WTC11 (cell line): ENCODE data around the gene CDH22. TPM values are rescaled to one million over a fixed set of nuclear protein-coding genes. Genes with fewer than 3 reads are reported as not detected.

Source experiments
- ATAC-seq: fragments of 200-7000 bp; cut with Tn5 transposase; 2 replicates; pipeline ENCODE4 v1.10.0; 2021; ENCODE audit warnings: mild to moderate bottlenecking, moderate library complexity
- CTCF ChIA-PET: fragments of 300-600 bp; sonication (Branson Sonifier 250); formaldehyde crosslinking; loops from one replicate; lab custom pipeline; 2021; ENCODE audit warnings: antibody characterized with exemption; lab: Charles Lee
- POLR2A ChIA-PET: fragments of 350-600 bp; sonication (Branson Sonifier 250); formaldehyde crosslinking; loops from one replicate; lab custom pipeline; 2021; ENCODE audit warnings: antibody characterized with exemption; lab: Charles Lee
- DNase-seq: peaks from one replicate; pipeline ENCODE4 v3.0.0; 2021; ENCODE audit warnings: low spot score
- H3K27ac Mint-ChIP-seq: 2 replicates; pipeline ENCODE4 v1.8.0; 2021; ENCODE audit warnings: mixed read lengths
- H3K27me3 Mint-ChIP-seq: 2 replicates; pipeline ENCODE4 v1.8.0; 2021; ENCODE audit warnings: low read depth, mild to moderate bottlenecking, moderate library complexity, mixed read lengths
- H3K36me3 Mint-ChIP-seq: 2 replicates; pipeline ENCODE4 v1.8.0; 2021; ENCODE audit warnings: mixed read lengths
- H3K4me1 Mint-ChIP-seq: 2 replicates; pipeline ENCODE4 v1.8.0; 2022; ENCODE audit warnings: mixed read lengths
- H3K4me3 Mint-ChIP-seq: 2 replicates; pipeline ENCODE4 v1.8.0; 2021; ENCODE audit warnings: mild to moderate bottlenecking, moderate library complexity, mixed read lengths
- H3K9me3 Mint-ChIP-seq: 2 replicates; pipeline ENCODE4 v1.8.0; 2021; ENCODE audit warnings: mixed read lengths
- ARID4B ChIP-seq: sonication (generic); formaldehyde crosslinking; IDR thresholded peaks from 2 replicates; pipeline ENCODE4 v1.8.0; 2023; ENCODE audit warnings: missing genetic modification reagents, mild to moderate bottlenecking, borderline replicate concordance
- CDX4 ChIP-seq: fragments of 250-450 bp; sonication (Bioruptor Pico); IDR thresholded peaks from 2 replicates; pipeline ENCODE4 v1.9.0; 2021; ENCODE audit warnings: moderate library complexity, mild to moderate bottlenecking, inconsistent platforms, borderline replicate concordance
- CTCF ChIP-seq: fragments of 200-600 bp; IDR thresholded peaks from 2 replicates; pipeline ENCODE4 v1.8.0; 2022; ENCODE audit warnings: antibody characterized with exemption
- JAZF1 ChIP-seq: fragments of 250-450 bp; sonication (Bioruptor Pico); IDR thresholded peaks from 2 replicates; pipeline ENCODE4 v1.9.0; 2021; ENCODE audit warnings: moderate library complexity, mild to moderate bottlenecking, inconsistent platforms
- JUN ChIP-seq: sonication (generic); formaldehyde crosslinking; IDR thresholded peaks from 2 replicates; pipeline ENCODE4 v1.8.0; 2023; ENCODE audit warnings: mild to moderate bottlenecking, missing genetic modification reagents
- KAT7 ChIP-seq: sonication (generic); formaldehyde crosslinking; IDR thresholded peaks from 2 replicates; pipeline ENCODE4 v1.8.1; 2023; ENCODE audit warnings: missing genetic modification reagents, mild to moderate bottlenecking, borderline replicate concordance
- NFATC4 ChIP-seq: fragments of 250-450 bp; sonication (Bioruptor Pico); IDR thresholded peaks from 2 replicates; pipeline ENCODE4 v1.9.0; 2021; ENCODE audit warnings: mild to moderate bottlenecking
- NFYB ChIP-seq: sonication (generic); formaldehyde crosslinking; conservative IDR thresholded peaks from 2 replicates; pipeline ENCODE4 v1.8.0; 2022; ENCODE audit warnings: low read depth, missing genetic modification reagents
- PRDM15 ChIP-seq: sonication (generic); formaldehyde crosslinking; IDR thresholded peaks from 2 replicates; pipeline ENCODE4 v1.8.0; 2022; ENCODE audit warnings: missing genetic modification reagents
- TCF7 ChIP-seq: sonication (generic); formaldehyde crosslinking; IDR thresholded peaks from 2 replicates; pipeline ENCODE4 v1.8.0; 2022; ENCODE audit warnings: mild to moderate bottlenecking, low read depth, missing genetic modification reagents, moderate library complexity
- TEAD4 ChIP-seq: sonication (generic); formaldehyde crosslinking; IDR thresholded peaks from 2 replicates; pipeline ENCODE4 v1.8.0; 2022; ENCODE audit warnings: mild to moderate bottlenecking, missing genetic modification reagents
- USF1 ChIP-seq: sonication (generic); formaldehyde crosslinking; IDR thresholded peaks from 2 replicates; pipeline ENCODE4 v1.8.0; 2022; ENCODE audit warnings: mild to moderate bottlenecking, missing genetic modification reagents
- ZNF232 ChIP-seq: sonication (generic); formaldehyde crosslinking; IDR thresholded peaks from 2 replicates; pipeline ENCODE4 v1.8.0; 2022; ENCODE audit warnings: mild to moderate bottlenecking, missing genetic modification reagents
- ZNF317 ChIP-seq: sonication (generic); formaldehyde crosslinking; IDR thresholded peaks from 2 replicates; pipeline ENCODE4 v1.8.1; 2023; ENCODE audit warnings: low read depth, mild to moderate bottlenecking, moderate library complexity, missing genetic modification reagents, borderline replicate concordance
- ZNF423 ChIP-seq: fragments of 250-450 bp; sonication (Bioruptor Pico); IDR thresholded peaks from 2 replicates; pipeline ENCODE4 v2.1.2; 2022; ENCODE audit warnings: mild to moderate bottlenecking, moderate library complexity
- ZNF671 ChIP-seq: fragments of 250-450 bp; sonication (Bioruptor Pico); IDR thresholded peaks from 2 replicates; pipeline ENCODE4 v1.8.0; 2021; ENCODE audit warnings: mild to moderate bottlenecking
- total RNA-seq: library from RNA; stranded (reverse); gene quantifications from 3 replicates; pipeline ENCODE4 v1.2.3, GENCODE V29; 2021
- TF ChIP-seq, protein P1 (sequence below): fragments of 250-450 bp; sonication (Bioruptor Pico); IDR thresholded peaks from 2 replicates; pipeline ENCODE4 v2.1.2; 2022; ENCODE audit warnings: mild to moderate bottlenecking, moderate library complexity
- TF ChIP-seq, protein P2 (sequence below): sonication (generic); formaldehyde crosslinking; IDR thresholded peaks from 2 replicates; pipeline ENCODE4 v1.8.1; 2023; ENCODE audit warnings: mild to moderate bottlenecking, missing genetic modification reagents, moderate library complexity
- TF ChIP-seq, protein P3 (sequence below): sonication (generic); formaldehyde crosslinking; IDR thresholded peaks from 2 replicates; pipeline ENCODE4 v1.8.1; 2022; ENCODE audit warnings: mild to moderate bottlenecking, missing genetic modification reagents, moderate library complexity, borderline replicate concordance

The CDH22 gene
- total RNA-seq, 1 experiment from 2014 or later, result 0.13 TPM

DNA sequence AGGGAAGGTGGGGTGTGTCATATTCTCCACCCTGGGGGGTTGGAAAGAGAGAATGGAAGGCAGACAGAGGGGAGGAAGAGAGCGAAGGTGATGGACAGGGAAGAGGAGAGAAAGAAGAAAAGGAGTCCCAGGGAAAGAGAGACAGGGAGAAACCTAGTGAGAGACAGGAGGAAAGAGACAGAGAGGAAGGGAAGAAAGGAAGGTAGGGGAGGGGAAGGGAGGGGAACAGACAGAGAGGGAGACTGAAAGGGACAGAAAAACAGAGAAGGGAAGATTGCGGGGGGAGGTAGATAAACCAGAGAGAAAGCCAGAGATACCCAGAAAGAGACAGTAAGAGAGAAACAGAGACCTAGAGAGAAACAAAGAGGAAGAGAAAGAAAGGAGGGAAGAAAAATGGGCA, 88.4 kb downstream of the CDH22 start (continued):
- TF ChIP-seq NFYB, result no peak
- TF ChIP-seq, all 79 proteins: peak for 0

DNA sequence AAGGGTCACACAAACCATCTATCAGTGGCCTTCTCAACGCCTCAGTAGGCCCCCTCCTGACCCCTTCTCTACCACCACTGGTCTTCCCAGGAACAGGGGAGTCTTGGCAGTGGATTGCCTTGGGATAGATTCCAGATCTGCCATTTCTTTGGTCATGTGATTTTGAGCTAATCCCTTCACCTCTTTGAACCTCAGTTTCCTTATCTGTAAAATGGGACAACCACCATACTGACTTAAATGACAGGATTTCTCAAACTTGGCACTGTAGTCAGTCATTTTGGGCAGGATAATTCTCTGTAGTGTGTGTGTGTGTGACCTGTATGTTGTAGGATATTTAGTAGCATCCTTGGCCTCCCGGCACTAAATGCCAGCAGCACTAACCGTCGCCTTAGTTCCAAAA, 89.1 kb downstream of the CDH22 start:
- peaks cover 50% of the 10 kb centered on the region for H3K4me1 Mint-ChIP-seq
- no peaks in the 10 kb centered on the region for H3K27me3 Mint-ChIP-seq
- H3K4me3 Mint-ChIP-seq, result no peak overlapping the region
- no peaks in the 10 kb centered on the region for H3K9me3 Mint-ChIP-seq
- no peak for TF ChIP-seq CDX4
- no peak for TF ChIP-seq ZNF671 (CRISPR knock-in tag)
- no peak for TF ChIP-seq JUN (CRISPR knock-in tag)
- TF ChIP-seq NFATC4 (CRISPR knock-in tag), result no peak
- no peak for TF ChIP-seq ZNF317 (CRISPR knock-in tag)
- TF ChIP-seq ZNF423, result no peak
- no peak for TF ChIP-seq ARID4B (CRISPR knock-in tag)
- TF ChIP-seq PRDM15, result no peak
- TF ChIP-seq CTCF, result no peak
- TF ChIP-seq KAT7 (CRISPR knock-in tag), result no peak
- TF ChIP-seq ZNF232 (CRISPR knock-in tag), result no peak
- TF ChIP-seq JAZF1 (CRISPR knock-in tag), result no peak
- TF ChIP-seq, protein P1, sequence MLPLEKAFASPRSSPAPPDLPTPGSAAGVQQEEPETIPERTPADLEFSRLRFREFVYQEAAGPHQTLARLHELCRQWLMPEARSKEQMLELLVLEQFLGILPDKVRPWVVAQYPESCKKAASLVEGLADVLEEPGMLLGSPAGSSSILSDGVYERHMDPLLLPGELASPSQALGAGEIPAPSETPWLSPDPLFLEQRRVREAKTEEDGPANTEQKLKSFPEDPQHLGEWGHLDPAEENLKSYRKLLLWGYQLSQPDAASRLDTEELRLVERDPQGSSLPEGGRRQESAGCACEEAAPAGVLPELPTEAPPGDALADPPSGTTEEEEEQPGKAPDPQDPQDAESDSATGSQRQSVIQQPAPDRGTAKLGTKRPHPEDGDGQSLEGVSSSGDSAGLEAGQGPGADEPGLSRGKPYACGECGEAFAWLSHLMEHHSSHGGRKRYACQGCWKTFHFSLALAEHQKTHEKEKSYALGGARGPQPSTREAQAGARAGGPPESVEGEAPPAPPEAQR, result no peak
- TF ChIP-seq, protein P2, sequence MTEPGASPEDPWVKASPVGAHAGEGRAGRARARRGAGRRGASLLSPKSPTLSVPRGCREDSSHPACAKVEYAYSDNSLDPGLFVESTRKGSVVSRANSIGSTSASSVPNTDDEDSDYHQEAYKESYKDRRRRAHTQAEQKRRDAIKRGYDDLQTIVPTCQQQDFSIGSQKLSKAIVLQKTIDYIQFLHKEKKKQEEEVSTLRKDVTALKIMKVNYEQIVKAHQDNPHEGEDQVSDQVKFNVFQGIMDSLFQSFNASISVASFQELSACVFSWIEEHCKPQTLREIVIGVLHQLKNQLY, result no peak
- no peak for TF ChIP-seq TEAD4 (CRISPR knock-in tag)
- TF ChIP-seq USF1 (CRISPR knock-in tag), result no peak
- TF ChIP-seq TCF7 (CRISPR knock-in tag), result no peak
- TF ChIP-seq, protein P3, sequence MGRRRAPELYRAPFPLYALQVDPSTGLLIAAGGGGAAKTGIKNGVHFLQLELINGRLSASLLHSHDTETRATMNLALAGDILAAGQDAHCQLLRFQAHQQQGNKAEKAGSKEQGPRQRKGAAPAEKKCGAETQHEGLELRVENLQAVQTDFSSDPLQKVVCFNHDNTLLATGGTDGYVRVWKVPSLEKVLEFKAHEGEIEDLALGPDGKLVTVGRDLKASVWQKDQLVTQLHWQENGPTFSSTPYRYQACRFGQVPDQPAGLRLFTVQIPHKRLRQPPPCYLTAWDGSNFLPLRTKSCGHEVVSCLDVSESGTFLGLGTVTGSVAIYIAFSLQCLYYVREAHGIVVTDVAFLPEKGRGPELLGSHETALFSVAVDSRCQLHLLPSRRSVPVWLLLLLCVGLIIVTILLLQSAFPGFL, result no peak
- no peak for TF ChIP-seq NFYB
- no peak overlapping the region for H3K27ac Mint-ChIP-seq
- ChIA-PET CTCF (no interaction called here), POLR2A (no interaction called here)
- no peaks in the 10 kb centered on the region for H3K36me3 Mint-ChIP-seq
- DNase-seq (no peak), ATAC-seq (no peak)
